GM18507 (cell line): ENCODE data around the gene CCNE1.
A peak's percentile ranks its signal among the peaks of the same experiment; 100 is the strongest.
"Not testable (repeated sequence)": the region's sequence is repeated elsewhere in the genome, so short reads cannot be mapped to it uniquely, and the experiment has no call there.

ENCODE experiments used
- DNase-seq: peaks from one replicate; pipeline ENCODE4 v3.0.0; 2011; ENCODE audit warnings: low read depth; ENCODE audit not compliant: insufficient read length; ENCODE audit errors: extremely low spot score
- FAIRE-seq: peaks from 2 replicates; lab custom pipeline; 2011; peaks lifted over from hg19 to GRCh38; lab: Jason Lieb, UNC

The CCNE1 gene

DNA sequence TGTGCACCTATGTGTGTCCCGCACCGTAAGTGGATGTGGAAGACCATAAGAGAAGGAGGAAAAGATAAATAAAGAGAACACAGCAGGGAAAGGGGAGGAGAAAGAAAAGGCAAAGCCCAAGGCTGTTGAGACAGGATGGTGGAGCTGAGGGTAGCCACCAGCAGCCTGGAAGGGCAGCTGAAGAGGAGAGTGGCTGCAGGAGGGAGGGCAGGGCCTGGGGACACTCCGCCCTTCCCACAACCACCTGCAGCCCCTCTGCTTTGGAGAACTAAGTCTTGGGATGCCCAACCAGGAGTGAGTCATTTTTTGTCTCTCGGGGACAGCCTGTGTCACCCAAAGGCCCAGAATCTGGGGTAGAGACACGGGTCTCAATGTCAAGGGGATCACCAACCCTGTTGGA is 26.4 kb upstream of the CCNE1 start:
- FAIRE-seq = no peak

DNA sequence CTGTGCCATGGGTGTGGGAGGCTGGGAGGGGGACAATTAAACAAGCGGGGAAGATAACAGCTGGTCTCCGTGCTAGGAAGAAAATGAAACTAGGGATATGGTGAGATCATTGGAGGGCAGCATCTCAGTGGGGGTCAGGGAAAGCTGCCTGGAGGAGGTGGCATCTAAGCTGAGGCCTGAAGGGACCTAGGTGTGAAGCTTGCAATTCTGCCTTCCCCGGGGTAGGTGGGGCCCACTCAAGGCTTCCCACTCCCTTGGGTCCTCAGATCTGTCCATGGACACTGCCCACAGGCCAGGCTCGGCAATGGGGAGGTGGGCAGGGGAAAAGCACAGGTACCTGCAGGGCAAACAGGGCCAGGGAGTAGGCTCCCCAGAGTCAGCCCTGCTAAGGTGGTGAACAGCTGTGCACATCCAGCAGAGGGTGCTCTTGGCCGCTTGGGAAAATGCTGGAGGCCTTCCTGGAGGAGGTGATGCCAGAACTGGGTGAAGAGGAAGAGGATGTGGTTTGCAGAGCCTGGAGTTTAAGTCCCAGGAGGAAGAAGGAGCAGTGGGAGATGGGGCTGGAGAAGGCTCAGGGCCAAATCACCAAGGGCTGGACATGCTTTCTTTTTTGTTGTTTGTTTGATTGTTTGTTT is 25.7 kb upstream of the CCNE1 start:
- DNase-seq = no peak

More for the DNA sequence above, 26.4 kb upstream of the CCNE1 start:
- DNase-seq = no peak

DNA sequence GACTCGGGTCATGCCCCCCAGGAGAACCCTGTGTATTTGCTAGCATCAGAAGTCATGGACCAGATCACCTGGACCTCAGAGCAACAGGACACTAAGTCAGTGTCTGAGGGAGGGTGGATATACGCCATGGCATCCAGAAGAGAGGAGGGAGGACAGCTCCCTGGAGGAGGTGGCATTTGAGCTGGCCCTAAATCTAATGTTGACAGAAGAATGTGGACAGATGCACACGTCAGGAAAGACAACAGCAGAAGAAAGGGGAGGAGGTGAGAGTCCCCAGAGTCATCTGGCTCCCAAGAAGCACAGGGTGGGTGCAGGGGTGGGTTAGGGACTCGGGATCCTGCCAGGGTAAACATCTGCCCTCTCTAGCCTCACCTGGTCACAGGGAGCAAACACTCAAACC is 24.5 kb upstream of the CCNE1 start:
- FAIRE-seq (no peak), DNase-seq (no peak)

More for the DNA sequence above, 25.7 kb upstream of the CCNE1 start:
- no peak for FAIRE-seq

GRCh38 chr19:29789007-29789406 is 22.8 kb upstream of the CCNE1 start:
- no peak for FAIRE-seq
- DNase-seq = no peak

DNA sequence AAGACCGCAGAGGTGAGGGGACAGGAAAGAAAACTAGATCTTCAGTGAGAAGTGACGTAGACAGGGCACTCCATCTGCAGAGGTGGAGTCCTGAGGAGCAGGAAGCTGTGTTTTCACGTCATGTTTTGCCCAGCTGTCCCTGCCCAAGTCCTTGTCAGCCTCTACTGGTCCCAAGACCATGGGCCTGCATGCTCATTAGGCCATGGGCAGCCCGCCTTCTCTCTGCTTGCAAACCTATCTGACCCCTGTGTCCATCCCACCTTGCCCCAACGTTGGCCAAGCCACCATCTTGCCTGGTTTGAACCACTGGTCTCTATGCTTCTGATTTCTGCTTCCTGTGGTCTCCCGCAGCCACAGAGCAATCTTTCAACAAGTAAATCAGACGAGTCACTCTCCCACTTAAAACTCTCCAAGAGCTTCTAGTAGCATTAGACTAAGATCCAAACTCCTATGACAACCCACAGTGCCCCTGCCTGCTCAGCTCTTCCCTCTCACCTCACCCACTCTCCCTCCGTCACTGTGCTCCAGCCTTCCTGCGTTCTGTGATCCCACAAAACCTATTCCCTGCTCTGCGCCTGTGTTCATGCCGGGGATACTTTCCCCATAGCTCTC is 18.6 kb upstream of the CCNE1 start:
- FAIRE-seq (no peak), DNase-seq (no peak)

DNA sequence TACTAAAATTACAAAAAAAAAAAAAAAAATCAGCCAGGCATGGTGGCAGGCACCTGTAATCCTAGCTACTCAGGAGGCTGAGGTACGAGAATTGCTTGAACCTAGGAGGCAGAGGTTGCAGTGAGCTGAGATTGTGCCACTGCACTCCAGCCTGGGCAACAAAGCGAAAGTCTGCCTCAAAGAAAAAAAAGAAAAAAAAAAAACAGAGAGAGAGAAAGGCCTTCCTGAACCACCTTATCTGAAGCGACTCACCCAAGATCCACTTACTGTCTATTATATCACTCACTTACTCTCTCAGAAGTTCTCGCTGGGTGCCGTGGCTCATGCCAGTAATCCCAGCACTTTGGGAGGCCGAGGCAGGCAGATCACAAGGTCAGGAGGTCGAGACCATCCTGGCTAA is 17.3 kb upstream of the CCNE1 start:
- not testable (repeated sequence) for FAIRE-seq, DNase-seq

DNA sequence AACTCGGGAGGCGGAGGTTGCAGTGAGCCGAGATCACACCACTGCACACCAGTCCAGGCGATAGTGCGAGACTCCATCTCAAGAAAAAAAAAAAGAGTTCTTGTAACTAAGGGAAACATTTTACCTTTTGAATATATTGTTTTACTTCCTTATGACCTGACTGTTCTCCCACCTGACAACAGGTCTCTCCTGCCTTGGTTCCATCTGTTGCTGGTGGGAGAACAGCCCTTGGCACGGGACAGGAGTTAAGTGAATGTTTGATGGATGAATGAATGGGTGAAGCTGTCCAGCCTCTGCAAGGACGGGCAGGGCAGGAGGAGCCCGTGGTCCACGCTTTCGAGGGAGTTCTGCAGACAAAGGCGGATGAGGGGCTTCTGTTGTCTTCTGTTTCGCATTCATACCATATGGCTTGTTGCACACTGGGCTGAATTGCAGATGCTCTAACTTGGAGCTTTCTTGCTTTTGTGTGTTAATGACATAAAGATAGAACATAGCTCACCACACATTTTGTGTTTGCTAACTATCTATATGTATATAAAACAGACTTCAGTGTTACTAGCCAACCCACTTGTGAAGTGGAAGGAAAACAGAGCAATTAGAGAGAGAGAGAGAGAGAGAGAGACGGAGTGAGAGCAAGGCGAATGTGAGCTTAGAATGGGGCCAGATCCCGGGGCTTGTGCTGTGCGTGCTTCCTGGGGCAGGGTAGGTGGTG is 16.2 kb upstream of the CCNE1 start:
- no peak for FAIRE-seq
- no peak for DNase-seq

DNA sequence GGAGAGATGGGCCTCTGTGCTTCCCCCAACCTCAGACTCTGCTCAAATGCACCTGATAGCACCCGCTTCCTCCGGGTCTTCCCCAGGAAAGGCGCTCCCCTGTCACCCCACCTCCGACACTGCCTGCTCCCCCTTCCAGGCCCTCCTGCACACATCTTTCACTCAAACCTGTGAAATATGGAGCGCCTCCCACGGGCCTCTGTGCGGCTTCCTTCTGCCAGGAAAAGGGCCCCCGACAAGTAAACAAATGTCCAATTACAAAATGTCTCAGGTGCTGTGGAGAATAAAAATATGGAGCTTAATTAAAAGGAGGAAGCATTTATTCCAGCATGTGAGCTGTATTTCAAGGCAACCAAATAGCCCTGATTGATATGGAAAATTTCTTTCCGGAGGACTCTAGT is 15.6 kb upstream of the CCNE1 start:
- no peak for FAIRE-seq
- DNase-seq = no peak

- FAIRE-seq = no peak
- no peak for DNase-seq
These were observed 12.9 kb upstream of the CCNE1 start for GRCh38 chr19:29798774-29799497.

- no peak for DNase-seq
- FAIRE-seq = no peak
These were observed 11.5 kb upstream of the CCNE1 start for GRCh38 chr19:29800100-29800825.

DNA sequence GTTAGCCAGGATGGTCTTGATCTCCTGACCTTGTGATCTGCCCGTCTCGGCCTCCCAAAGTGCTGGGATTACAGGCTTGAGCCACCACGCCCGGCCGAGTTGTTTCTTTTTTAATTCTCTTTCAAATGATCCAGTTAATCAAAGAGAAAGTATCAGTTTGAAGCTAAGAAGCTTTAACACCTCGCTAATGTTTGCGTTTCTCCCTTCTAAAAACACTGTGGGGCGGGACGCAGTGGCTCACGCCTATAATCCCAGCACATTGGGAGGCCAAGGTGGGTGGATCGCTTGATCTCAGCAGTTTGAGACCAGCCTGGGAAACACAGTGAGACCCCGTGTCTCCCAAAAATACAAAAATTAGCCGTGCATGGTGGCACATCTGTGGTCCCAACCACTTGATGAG is 7.8 kb upstream of the CCNE1 start:
- not testable (repeated sequence) for FAIRE-seq, DNase-seq

DNA sequence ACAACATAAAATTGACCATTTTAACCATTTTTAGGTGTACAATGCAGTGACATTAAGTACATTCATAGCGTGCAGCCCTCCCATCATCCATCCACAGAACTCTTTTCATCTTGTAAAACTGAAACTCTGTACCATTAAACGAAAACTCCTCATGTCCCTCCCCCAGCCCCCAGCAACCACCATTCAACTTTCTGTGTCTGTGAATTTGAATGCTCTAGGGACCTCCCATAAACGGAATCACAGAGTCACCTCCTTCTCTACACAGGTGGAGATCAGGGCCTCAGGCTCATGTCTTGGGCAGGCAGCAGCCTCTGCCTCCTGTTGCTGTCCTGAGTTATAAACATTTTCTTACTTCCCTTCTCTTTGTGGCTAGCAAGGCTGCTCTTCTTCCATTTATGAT is 7.3 kb upstream of the CCNE1 start:
- DNase-seq (peak; percentile 18), FAIRE-seq (peak; percentile 95)

DNA sequence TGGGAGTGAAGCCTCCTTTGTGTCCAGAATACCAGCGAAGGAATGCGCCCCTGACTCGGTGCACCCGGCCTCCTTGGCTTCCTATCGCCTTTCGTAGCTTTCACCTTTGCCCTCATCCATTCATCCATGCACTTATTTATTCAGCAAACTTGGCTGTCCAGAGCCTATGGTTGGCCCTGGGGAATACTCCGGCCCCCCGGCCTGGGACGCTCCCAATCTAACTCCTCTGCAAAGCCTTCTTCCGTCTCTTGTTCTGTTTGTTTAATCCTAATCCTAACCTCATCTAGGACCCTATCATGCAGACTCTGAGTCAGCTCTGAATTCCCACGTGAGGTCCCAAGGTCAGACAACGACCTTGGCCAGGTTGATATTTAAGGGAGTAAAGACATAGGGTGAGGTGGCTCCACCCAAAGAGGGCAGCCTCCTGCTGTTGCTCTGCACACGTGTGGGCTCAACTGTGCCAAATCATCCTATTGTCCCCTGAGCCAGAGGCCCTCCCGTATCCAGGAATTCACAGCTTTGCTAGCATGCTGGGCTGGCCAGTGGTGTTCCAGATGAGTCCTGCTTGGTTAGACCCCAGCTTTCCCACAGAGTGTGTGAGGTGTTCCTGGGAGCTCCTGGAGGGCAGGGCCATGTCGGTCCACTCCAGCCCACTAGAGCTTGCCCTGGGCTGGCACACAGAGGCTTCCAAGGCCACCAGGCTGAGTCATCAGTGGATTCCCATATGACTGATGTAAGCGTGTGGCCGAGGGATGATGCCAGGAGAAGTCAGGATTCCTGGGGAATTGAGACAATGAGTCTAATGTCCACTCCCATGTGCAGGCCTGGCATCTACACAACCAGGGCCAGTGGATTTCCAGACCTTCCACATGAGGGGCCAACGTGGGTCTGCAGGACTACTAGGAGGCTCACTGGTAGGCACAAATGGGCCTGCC is 6.5 kb upstream of the CCNE1 start:
- FAIRE-seq = no peak

GRCh38 chr19:29806098-29806866 is 5.5 kb upstream of the CCNE1 start:
- FAIRE-seq (no peak), DNase-seq (no peak)

More for the DNA sequence above, 6.5 kb upstream of the CCNE1 start:
- no peak for DNase-seq

- no peak for FAIRE-seq
- DNase-seq = no peak
These were observed 4.6 kb upstream of the CCNE1 start for GRCh38 chr19:29807178-29807577.

- FAIRE-seq (no peak), DNase-seq (no peak)
These were observed 3.9 kb upstream of the CCNE1 start for GRCh38 chr19:29807870-29808405.

DNA sequence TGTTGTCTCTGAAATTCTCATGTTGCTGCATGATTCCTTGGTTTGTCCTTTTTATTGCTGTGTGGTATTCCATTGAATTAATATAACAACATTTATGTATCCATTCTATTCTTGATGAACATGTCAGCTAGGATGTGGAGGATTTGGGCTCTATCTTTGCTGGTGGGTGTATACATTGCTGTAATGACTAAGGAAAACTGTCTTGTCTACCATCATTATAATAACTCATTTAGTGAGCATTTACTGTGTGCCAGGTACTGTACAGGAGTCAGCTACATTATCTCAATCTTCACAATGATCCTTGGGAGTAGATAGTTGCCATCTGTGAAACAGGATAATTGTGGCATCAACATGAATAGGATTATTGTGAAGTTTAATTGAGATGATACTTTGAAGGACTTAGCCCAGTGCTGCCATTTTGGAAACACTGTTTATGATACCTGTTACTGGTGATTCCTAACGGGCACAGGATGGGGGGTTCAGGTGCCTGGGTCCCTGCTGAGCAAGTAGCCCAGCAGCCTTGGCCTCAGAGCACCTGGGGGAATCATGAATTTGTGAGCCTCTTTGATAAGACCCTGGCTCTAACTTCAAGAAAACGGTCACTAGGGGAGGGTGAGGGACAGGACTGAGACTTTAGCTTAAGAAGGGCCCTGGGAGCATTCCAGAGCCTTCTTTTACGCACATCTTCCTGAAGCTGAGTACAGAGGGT is 1.8 kb upstream of the CCNE1 start:
- no peak for DNase-seq
- FAIRE-seq = peak; percentile 24
